ENCODE data around the gene TRIM7.

DNA sequence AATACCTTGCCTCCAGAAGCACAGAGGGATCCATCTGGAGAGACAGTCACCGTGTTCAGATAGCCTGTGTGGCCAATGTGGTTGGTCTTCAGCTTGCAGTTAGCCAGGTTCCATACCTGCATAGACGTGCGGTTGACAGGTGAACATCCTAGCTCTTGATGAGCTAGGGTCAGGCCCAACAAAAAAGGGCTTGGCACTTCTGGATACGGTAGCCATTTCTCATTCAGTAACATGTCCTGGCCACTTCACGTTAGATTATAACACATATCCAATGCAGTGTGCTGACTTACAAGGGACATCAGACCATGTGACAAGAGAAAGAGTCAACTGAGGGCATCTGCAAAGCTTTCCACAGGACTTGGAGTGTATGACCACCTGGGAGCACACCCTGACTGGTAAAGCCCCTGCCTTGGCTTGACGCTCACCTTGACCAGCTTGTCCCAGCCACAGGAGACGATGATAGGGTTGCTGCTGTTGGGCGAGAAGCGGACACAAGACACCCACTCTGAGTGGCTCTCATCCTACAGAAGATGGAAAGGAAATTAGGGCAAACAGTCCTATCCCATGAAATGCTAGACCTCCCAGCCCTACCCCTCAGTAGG, 34.2 kb upstream of the TRIM7 start:
- no peak for TF ChIP-seq POLR2A (IDR thresholded peaks at IDR 0.05; ENCODE audit: borderline replicate concordance, extremely low read depth, insufficient read depth, insufficient read length)
- TF ChIP-seq, protein P1, sequence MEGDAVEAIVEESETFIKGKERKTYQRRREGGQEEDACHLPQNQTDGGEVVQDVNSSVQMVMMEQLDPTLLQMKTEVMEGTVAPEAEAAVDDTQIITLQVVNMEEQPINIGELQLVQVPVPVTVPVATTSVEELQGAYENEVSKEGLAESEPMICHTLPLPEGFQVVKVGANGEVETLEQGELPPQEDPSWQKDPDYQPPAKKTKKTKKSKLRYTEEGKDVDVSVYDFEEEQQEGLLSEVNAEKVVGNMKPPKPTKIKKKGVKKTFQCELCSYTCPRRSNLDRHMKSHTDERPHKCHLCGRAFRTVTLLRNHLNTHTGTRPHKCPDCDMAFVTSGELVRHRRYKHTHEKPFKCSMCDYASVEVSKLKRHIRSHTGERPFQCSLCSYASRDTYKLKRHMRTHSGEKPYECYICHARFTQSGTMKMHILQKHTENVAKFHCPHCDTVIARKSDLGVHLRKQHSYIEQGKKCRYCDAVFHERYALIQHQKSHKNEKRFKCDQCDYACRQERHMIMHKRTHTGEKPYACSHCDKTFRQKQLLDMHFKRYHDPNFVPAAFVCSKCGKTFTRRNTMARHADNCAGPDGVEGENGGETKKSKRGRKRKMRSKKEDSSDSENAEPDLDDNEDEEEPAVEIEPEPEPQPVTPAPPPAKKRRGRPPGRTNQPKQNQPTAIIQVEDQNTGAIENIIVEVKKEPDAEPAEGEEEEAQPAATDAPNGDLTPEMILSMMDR (IDR thresholded peaks at IDR 0.05 in 2 of 3, conservative IDR thresholded peaks at IDR 0.05 in 1 of 3; ENCODE audit: borderline replicate concordance in 1 of 3, insufficient read depth in 1 of 3, low read depth in 2 of 3, low read length in 2 of 3): no peak
- no peak for TF ChIP-seq YY1 (IDR thresholded peaks at IDR 0.05; ENCODE audit: extremely low read depth, insufficient replicate concordance, low read depth, low read length)
- TF ChIP-seq, protein P2, sequence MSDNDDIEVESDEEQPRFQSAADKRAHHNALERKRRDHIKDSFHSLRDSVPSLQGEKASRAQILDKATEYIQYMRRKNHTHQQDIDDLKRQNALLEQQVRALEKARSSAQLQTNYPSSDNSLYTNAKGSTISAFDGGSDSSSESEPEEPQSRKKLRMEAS (IDR thresholded peaks at IDR 0.05): no peak
- TF ChIP-seq POLR2AphosphoS5 (IDR thresholded peaks at IDR 0.05; ENCODE audit: low read depth, low read length): no peak
- no peak for TF ChIP-seq EZH2 (IDR thresholded peaks at IDR 0.05)
- no peak for TF ChIP-seq ZNF274 (IDR thresholded peaks at IDR 0.05; ENCODE audit: low read depth, low read length)

All from HCT116 (cell line).